ENCODE data around the gene MKRN2.

GRCh38 chr3:12561397-12561796, 4.5 kb downstream of the MKRN2 start:
- TF ChIP-seq CTCF (IDR thresholded peaks at IDR 0.05 in 4 of 5, conservative IDR thresholded peaks at IDR 0.05 in 1 of 5) (no peak), POLR2A (IDR thresholded peaks at IDR 0.05) (no peak)
